ENCODE results near the gene MFSD6L.

MFSD6L gene

DNA sequence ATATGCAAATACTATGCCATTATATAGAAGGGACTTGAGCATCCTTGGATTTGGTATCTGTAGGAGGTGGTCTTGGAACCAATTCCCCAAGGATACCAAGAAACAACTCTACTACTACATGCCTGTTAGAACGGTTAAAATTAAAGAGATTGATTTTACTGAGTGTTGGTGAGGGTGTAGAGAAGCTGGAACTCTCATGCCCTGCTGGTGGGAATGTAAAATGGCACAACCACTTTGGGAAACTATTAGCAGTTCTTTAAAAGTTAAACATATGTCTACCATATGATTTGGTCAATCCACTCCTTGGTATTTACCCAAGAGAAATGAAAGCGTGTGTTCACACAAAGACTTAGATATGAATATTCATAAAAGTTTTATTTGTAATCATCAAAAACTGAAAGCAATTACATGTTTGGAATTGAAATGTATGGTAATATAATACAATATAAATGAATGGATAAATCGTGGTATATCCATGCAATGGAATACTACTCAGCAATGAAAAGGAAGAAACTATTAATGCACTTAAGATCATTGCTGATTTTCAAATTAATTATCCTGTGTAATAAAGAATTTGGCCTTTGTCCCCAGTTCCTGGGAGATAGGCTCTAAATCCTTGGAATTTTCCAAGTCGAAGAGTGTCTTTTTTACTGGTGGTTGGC lies 7.8 kb downstream of the MFSD6L start:
- no peak for DNase-seq

DNA sequence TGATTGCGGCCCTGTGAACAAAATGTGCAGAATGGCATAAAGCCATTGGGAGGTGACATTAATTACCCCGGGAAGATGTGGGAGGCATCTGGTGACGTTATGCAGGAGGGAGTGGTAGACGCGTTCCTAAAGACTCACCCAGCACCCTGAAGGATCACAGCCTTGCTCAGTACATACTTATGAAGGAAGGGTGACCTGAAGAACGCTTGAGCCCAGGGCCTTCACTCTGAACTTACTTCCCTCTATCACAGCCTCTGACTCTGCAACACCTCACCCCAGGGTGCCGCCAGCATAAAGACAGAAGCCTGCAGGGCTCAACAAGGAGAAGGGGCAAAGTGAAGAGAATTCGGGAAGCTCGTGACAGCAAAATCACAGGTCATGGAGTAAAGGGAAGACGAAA lies 9.4 kb downstream of the MFSD6L start:
- DNase-seq: no peak

DNA sequence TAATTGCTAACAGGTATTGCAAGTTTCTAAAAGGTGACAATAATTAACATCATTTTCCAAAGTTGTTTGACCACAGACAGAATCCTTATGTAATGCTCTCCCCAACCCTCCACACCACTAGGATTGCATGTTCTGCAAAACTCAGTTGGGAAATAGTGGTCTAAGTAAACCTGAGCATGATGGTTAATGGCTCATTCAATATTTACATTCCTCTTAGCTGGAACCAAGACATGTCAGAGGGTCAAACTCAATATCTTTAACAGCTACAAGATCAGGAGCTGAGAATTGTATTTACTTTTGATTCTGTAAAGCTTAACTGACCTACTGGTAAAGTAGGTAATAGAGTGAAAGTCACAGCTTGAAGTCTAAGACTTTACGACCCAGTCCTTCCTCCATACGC lies 10.2 kb downstream of the MFSD6L start:
- DNase-seq: no peak

DNA sequence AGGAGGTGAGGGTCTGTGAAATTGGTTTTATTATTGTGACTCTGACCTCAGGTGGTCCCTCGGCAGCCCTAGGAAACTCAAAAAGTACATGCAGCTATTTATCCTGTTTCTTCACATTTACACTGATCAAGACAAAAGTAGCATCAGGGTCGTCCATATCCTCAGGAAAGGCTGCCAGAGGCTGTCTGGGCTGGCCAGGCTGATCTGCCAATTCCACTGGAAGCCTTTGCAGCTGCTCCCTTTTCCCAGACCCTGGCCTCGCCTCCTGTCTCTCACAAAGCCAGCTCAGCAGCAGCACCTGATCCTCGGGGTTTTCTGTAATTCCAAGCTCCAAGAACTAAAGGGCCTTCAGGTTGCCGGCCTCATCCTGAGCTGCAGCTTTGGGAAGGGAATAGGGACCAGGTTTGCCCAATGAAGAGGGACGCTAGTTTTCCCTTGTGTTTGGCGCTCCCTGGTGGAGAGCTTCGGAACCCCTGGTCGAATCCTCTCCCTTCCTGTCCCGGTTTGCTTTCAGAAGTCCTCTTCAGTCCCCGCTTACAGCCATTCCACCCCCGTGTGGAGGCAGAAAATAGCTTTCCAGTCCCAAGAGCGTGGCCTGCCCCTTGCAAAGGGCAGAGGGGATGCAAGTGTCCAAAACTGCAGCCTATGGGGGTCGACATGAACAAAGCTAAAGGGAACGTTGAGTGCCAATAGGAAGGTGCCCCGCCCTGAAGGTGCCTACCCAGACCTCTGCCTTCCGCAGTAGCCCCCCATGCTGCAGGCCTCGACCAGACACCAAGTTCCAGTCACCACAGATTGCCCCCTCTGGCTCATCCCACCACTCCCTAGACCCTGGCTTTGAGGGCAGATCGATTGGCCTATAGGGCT lies 13.4 kb downstream of the MFSD6L start:
- peak; percentile 10 for DNase-seq

DNA sequence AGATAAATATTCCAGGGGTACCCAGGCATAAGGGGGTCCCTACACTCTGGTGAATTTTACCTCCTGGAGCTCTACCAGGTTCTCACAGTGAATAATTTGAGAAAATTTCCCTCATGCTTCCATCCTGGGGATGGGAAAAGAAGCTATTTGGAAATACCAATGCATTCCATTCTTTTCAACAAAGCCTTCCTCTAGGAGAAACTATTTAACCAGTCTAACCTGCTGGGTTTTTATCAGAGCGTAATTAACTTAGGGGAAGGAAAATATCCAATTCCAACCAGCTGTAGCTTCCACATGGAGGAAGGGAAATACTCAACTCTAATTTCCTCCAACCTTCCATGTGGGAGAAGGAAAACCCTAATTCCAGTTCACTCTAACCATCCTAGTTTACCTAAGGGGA lies 17.0 kb downstream of the MFSD6L start:
- DNase-seq: no peak

DNA sequence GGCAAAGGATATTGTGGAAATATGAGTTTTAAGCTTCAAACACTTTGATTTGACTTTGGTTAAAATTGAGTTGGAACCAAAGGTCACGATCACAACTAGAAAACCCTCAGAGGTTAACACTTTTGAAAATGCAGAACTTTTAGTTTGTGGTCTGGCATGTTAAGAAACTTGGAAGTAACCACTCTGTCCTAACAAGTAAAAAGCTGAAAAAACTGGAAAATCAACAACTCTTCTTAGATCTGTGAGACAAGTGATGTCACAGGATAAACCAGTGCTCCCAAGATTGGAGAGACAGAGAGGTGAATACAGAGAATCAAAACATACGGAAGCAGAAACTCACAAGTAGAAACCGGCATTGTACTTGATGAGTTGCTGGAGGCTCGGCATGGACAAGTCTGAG lies 17.4 kb downstream of the MFSD6L start:
- no peak for DNase-seq

DNA sequence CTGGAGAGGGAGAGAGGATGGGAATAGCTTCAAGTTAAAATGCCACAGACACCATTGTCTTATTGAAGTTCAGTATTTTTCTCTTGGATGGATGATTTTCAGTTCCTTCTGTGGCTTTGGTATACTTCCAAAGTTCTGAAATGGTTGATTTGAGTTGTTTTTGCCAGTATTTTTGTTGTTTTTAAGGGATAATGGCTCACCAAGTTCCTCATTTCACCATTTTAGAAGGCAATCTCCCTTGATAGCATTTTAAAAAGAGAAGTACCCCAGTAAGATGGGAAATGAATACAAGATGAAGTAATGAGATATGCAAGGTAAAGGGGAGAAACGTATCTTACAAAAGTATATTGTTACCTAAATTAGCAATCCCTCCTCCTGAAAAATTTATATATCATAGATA lies 22.3 kb downstream of the MFSD6L start:
- no peak for DNase-seq

DNA sequence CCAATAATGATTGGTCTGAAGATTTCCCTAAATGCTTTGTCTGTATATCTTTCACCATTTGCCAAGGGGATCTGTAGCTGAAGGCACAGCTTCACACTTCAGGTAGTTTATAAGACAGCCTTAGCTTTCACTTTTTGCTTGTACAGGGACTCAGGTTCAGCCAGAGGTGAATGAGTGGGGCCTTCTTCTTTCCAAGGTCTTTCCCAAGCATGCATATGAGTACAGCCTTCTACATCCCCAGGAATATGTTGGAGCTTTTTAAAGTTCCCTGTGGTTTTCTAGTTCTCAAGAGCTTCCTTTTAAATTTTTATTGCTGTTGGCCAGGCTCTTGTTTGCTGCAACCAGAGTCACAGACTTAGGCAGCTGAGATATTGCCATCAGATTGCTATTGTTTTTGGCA lies 22.9 kb downstream of the MFSD6L start:
- no peak for DNase-seq

DNA sequence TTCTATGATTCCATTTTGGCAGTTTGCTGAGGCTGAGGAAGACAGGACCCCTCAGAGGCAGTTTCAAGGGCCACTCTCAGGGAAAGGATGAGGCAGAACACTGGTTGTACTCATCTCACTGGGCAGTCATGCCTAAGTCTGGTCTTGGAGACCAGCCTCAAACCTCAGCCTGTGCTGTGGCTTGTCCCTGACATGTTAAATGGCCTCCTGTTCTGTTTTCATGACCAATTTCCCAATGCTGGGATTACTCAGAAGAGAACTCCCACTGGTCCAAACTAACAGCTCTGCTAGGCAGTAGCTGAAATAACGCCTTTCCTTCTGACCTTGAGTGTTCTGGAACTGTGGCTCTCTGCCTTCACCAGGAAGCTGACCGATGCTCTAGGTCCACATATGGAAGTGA lies 32.4 kb downstream of the MFSD6L start:
- DNase-seq: no peak

DNA sequence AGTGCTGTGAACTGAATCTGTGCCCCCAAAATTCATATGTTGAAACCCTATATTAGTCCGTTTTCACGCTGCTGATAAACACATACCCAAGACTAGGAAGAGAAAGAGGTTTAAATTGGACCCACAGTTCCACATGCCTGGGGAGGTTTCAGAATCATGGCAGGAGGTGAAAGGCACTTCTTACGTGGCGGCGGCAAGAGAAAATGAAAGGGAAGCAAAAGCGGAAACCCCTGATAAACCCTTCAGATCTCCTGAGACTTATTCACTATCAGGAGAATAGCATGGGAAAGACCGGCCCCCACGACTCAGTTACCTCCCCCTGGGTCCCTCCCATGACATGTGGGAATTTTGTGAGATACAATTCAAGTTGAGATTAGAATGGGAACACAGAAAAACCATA lies 37.2 kb downstream of the MFSD6L start:
- no peak for DNase-seq

DNA sequence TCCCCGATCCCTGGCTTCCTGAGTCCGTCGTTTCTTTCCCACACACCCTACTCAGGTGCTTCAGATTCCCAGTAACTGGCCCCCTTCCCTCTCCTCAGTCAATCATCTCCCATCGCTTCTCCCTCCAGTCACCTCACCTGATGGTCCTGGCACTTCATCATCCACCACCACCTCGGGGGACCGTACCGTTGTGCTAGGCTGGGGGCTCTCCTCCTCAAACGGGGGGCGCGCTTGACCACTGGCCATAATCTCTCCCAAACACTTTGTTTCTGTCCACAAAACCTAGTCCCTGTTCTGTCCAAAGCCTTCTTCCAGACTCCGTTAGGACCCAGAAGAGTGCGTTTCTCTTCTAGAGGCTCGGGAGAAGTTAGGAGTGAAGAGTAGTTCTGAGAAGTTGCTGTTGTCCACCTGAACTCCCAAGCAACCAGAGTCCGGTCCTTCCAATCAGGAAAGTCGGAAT lies 41.0 kb downstream of the MFSD6L start, which contains the start of gene SPDYE4:
Gene SPDYE4, minus strand, starts transcription at position 410 of the 460 bp plus-strand sequence. Its CDS starts 164 bp downstream, at position 246.
- DNase-seq: no peak

DNA sequence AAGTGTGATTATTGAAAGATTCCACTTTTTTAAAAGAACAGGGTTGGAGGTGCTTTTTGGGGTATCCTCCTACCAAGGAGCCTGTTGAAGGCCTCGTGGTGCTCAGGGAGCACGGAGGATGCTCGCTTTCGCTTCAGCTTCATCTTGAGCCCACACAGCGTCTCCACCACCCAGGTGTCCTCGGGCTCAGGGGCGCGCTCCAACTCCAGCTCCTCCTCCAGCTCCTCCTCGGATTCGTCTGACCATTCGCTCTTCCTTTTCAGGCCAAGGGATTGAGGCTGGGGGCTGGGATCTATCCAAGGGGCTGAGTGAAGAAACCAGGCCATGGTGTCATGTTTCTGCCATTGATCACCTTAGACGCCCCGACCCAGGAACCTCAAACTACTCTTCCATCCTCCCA lies 42.0 kb downstream of the MFSD6L start:
- DNase-seq: no peak

DNA sequence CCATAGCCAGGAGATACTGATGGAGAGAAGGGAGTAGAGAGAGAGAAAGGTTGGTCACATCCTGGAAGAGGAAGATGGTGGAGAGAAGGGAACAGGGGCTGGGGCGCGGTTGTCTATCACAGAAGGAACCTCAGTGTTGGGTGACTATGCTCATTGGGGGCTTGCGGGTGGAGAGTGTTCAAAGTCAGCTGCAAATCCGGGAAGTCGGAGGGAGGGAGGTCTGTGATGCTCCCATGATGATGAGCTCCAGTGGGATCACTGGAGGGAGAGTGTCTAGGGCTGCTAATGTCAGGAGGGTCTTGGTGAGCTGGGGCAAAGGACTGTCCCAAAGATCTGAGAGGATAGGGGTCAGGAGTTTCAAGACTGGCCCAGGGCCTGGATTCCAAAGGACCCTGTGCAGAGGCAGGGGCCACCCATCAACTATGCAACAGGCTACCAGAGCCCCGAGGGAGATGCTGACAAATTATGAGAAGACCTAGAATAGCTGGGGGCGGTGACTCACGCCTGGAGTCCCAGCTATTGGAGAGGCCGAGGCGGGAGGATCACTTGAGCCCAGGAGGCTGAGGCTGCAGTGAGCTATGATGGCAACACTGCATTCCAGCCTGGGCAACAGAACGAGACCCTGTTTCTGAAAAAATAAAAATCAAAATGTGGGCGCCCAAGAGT lies 43.4 kb downstream of the MFSD6L start:
- no peak for DNase-seq

DNA sequence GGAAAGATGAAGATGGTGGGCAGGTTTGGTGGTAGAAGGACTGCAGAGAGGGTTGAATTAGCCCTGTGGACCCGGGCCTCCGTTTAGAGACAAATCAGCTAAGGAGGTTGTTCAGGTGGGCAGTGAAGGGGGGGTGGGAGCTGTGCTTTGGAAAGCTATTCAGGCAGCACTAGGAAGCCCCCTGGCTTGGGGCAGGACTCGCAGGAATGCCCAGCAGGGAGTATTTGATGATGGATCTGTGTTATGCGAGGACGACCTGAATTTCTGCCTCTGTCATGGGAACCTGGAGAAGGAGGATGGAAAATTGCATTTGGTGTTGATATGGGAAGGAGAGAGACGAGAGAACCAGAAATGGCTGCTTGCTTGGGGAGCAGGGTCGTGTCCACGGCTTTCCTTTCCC lies 44.3 kb downstream of the MFSD6L start:
- DNase-seq: no peak

DNA sequence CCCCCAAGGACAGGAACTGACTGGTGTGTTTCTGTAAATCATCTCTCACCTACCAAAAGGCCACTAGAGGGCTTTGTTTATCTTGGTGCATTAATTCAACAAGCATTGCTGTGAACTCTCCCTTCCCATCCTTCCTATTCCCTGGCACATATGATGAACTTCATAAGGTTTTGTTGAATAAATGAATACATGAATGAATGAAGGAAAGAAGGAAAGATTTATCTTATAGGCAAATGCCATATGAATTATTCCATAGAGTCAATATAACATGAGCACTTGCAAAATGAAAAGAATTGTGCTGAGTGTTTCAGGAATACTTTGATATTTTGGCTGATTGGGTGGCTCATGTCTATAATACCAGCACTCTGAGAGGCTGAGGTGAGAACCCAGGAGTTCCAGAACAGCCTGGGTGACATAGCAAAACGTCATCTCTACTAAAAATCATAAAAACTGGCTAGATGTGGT lies 45.2 kb downstream of the MFSD6L start:
- DNase-seq: no peak

DNA sequence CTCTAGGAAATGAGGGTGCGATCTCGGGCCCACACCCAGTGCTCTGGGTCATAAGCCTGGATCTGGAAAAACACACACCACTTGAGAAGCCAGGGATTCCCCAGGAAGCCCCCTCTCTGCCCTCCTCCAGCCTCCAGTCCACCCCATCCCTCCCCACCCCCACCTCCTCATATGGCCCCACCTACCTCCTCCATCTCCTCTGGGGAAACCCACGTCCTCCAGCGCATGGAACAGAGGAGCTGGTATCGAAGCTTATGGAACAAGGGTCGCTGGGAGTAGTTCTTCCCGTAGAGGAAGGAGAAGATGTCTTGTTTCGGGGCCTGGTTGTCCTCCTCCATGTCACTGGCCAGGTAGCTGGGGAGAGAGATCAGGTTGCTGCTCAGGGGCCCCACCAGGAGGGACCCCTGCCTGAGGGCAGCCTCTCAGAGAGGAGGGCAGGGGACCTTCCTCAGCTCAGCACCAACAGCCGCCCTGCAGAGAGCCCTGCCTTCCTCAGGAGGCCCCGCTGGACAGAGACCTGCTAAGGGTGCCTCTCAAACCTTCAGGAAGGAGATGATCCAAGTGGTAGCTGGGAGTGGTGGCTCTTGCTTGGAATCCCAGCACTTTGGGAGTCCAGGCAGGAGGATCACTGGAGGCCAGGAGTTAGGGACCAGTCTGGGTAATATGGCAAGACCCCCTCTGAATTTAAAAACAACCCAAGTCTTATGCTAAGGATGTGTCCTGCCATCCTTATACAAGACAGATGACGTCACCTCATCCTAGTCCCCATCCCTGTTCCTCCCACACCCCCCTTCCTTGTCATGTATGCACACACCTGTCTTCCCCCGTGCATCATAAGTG lies 45.8 kb downstream of the MFSD6L start:
- no peak for DNase-seq

DNA sequence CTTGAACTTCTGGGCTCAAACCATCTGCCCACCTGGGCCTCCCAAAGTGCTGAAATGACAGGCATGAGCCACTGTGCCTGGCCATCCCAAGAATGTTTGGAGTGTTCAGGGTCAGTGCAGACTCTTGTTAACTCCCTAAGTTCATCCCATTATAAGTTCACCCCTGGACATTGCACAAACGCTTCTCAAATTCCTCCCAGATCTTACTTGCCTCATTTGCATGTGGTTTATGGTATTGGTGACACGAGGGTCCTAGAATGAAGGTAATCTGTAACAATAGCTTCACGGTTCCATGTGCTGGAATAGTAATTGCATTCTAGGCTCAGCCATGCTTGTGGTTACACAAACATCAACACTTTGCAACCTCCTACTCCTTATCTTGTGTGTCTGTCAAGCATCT lies 49.5 kb downstream of the MFSD6L start:
- no peak for DNase-seq

DNA sequence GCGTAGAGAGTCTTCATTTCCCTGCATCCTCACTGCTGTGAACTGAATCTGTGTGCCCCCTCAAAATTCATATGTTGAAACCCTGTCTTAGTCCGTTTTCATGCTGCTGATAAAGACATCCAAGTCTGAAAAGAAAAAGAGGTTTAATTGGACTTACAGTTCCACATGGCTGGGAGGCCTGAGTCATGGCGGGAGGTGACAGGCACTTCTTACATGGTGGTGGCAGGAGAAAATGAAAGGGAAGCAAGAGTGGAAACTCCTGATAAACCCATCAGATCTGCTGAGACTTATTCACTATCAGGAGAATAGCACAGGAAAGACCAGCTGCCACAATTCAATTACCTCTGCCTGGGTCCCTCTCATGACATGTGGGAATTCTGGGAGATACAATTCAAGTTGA lies 51.4 kb downstream of the MFSD6L start:
- DNase-seq: no peak

Data from amniotic stem cell (primary cell).